Left cardiac atrium (tissue), 2 donors: Measurements from ENCODE around the gene CHRNA1. TPM values are rescaled to one million over a fixed set of nuclear protein-coding genes. Genes with fewer than 3 reads are reported as not detected.

ENCODE experiments used
- total RNA-seq, 2 donors: library from RNA; stranded (reverse); fragmentation: NEBNext Ultra II Directional; extraction: Animal tissue kit (Norgen Biotek cat#: 25700); gene quantifications; one replicate each; pipeline ENCODE4 v1.2.1, GENCODE V29; 2021
- donor health status: DM: no; HTN: yes; CAD: no; lungs with severe emphysema.
- donor health status: DM: yes; HTN: yes; CAD: no.

The CHRNA1 gene
- total RNA-seq, 2 donors from 2014 or later, result 0.16 TPM; not detected in 1

Other genes starting within 250 kb of the CHRNA1 start
- gene WIPF1, start 166.7 kb downstream of the CHRNA1 start, total RNA-seq, result 10 to 100 TPM; 25.1 to 29.9 TPM
- 1 to 10 TPM; 6.7 to 9.4 TPM for gene CHN1, start 240.9 kb upstream of the CHRNA1 start, total RNA-seq